SIG-M5 treated with dmso at 0.1 percent for 504 hours (cell line): ENCODE measurements around the gene ALLC.

Source experiments
- DNase-seq: peaks from one replicate; lab custom pipeline; 2025; ENCODE audit not compliant: unreplicated experiment; lab: John Stamatoyannopoulos, UW

The ALLC gene

GRCh38 chr2:3743951-3744555 is 86.1 kb downstream of the ALLC start:
- DNase-seq: no peak

DNA sequence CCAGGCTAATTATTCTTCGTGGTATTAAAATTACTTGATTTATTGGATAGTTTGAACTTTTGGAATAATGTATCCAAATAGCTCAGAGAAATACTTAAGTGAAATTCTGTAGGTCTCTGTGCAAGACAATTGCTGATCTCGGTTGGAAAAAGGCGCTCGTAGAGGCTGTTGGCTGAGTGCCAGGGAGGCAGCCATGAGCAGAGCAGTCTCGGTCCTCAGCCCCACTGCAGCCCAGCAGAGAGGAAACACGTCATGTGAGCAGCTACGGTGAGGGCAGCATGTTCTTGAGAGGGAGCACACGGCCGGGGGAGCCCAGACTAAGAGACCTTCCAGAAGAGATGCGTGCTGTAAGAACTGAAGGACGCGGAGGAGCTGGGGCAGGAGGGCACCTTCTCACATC is 87.9 kb downstream of the ALLC start:
- no peak for DNase-seq

DNA sequence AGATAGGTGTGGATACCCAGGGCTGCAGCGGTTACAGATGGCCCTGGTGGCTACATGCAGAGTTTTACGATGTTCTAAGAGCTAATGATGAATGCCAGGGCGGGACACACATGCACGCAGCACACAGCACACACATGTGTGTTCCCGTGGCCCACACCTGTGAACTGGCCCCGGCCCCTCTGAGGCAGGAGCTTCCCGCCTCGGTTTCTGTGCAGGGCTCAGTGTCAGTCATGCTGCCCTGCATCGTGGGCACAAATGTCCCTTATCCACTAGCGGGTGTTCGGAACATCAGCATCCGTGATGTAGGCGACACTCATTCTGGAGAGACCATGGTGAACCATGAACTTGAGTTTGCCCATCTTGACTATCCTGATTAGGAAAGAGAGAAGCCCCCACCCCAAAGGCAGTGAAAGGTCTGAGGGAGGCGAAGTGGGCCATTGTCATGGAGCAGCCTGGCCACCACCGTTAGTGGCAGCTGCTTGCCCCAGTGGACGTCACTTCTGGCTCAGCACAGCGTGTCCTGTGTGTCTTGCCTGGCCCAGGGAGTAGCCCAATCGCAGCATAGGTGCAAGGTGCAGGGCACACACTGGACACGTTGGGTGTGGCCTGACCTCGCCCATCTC is 89.1 kb downstream of the ALLC start:
- no peak for DNase-seq

- no peak for DNase-seq
These were observed 89.8 kb downstream of the ALLC start for GRCh38 chr2:3747826-3748225.

GRCh38 chr2:3749201-3749600 is 91.2 kb downstream of the ALLC start:
- DNase-seq: no peak

DNA sequence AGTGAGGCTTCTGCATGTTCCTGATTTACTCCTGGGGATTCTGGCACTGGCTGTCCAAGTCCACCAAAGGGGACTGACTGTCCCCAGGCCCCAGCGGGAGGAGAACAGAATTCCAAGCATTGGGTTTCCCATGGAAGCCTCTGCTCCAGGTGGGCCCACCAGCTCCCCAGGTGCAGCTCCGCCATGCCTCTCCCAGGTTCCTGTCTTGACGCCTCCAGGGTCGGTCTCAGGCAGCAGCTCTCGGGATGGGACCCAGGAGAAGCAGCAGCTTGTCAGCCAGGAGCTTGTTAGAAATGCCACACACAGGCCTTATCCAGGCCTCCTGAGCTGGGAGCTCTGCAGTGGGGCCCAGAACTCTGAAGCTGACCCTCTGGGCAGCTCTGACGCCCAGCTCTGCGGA is 93.3 kb downstream of the ALLC start:
- DNase-seq: no peak

DNA sequence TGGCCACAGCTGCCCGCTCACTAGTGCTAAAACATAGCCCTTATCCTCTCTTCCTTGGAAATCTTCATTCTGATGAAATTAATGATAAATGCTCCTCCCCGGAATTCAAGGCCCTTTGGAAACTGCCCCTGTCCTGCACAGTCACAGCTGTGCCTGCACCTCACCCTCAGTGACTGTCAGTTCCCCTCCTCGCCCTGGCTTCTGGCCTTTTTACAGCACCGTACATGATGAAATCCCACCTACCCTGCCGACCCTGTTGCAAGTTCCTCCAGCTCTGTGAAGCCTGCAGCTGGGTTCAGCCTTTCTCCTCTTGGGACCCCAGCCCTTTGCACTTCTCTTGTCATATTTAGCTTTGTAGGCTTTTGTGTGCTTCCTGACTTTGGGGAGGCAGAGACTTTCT is 93.8 kb downstream of the ALLC start:
- DNase-seq: no peak
